Measurements from ENCODE around the gene CREB5. TPM values are rescaled to one million over a fixed set of nuclear protein-coding genes. Genes with fewer than 3 reads are reported as not detected.

CREB5 gene
- total and polyA plus RNA-seq, 2 experiments from 2014 or later: 2.4 to 4.4 TPM

- DNase-seq (ENCODE audit: low spot score) (no peak), ATAC-seq (no peak)
- Histone ChIP-seq H2AFZ (no peak overlapping the region), H4K20me1 (replicated peaks; ENCODE audit: insufficient read depth) (no peaks in the 10 kb centered on the region), H3K4me3 (no peak overlapping the region), H3K27ac (ENCODE audit: low read depth) (no peak overlapping the region), H3K36me3 (ENCODE audit: insufficient read depth) (no peaks in the 10 kb centered on the region), H3F3A (replicated peaks; ENCODE audit: low read depth) (no peaks in the 10 kb centered on the region), H3K79me2 (replicated peaks; ENCODE audit: insufficient read depth) (no peaks in the 10 kb centered on the region), H3K4me1 (ENCODE audit: insufficient read depth) (no peaks in the 10 kb centered on the region), H3K4me2 (no peak overlapping the region), H3K27me3 (ENCODE audit: insufficient read depth) (no peaks in the 10 kb centered on the region), H3K9me2 (ENCODE audit: insufficient read depth) (peaks cover 9% of the 10 kb centered on the region; the same call in 1 of the 2 replicates)
- H3K4me1 Mint-ChIP-seq: no peaks in the 10 kb centered on the region; the same call in 2 of the 3 replicates
- no peaks in the 10 kb centered on the region for H3K36me3 Mint-ChIP-seq (ENCODE audit: low read depth)
- no peak overlapping the region for H3K4me3 Mint-ChIP-seq
- H3K27me3 Mint-ChIP-seq (ENCODE audit: insufficient read depth, low read depth, poor library complexity): no peaks in the 10 kb centered on the region
- no peak for TF ChIP-seq ZNF114 (CRISPR knock-in tag; IDR thresholded peaks at IDR 0.05)
- no peak for TF ChIP-seq CTCF (conservative IDR thresholded peaks at IDR 0.05; ENCODE audit: low read depth in 2 of 2)
- no peak for TF ChIP-seq REST (IDR thresholded peaks at IDR 0.05; ENCODE audit: unreplicated experiment)
- no peak for TF ChIP-seq ETS1 (IDR thresholded peaks at IDR 0.05)
- no peak for TF ChIP-seq ZNF462 (CRISPR knock-in tag; IDR thresholded peaks at IDR 0.05)
- TF ChIP-seq CREB1 (CRISPR knock-in tag; IDR thresholded peaks at IDR 0.05; ENCODE audit: low read depth): no peak
- no peak for TF ChIP-seq EZH2 (IDR thresholded peaks at IDR 0.05; ENCODE audit: low read depth, unreplicated experiment)
- no peak for TF ChIP-seq EZH2phosphoT487 (IDR thresholded peaks at IDR 0.05; ENCODE audit: unreplicated experiment)
- no peak for TF ChIP-seq POLR2AphosphoS5 (IDR thresholded peaks at IDR 0.05; ENCODE audit: low read depth)
- no peak for TF ChIP-seq ZNF331 (CRISPR knock-in tag; IDR thresholded peaks at IDR 0.05; ENCODE audit: low read depth)
- no peak for TF ChIP-seq JUNB (IDR thresholded peaks at IDR 0.05; ENCODE audit: unreplicated experiment)
- no peak for TF ChIP-seq STAT1 (IDR thresholded peaks at IDR 0.05; ENCODE audit: unreplicated experiment)
- no peak for TF ChIP-seq NANOG (IDR thresholded peaks at IDR 0.05; ENCODE audit: borderline replicate concordance)
- no peaks in the 10 kb centered on the region for H3K9me3 Mint-ChIP-seq
- no peak overlapping the region for H3K27ac Mint-ChIP-seq
These were observed 33.7 kb upstream of the CREB5 start for GRCh38 chr7:28378574-28379149.
